ENCODE results near the gene NPBWR2.

NPBWR2 gene

DNA sequence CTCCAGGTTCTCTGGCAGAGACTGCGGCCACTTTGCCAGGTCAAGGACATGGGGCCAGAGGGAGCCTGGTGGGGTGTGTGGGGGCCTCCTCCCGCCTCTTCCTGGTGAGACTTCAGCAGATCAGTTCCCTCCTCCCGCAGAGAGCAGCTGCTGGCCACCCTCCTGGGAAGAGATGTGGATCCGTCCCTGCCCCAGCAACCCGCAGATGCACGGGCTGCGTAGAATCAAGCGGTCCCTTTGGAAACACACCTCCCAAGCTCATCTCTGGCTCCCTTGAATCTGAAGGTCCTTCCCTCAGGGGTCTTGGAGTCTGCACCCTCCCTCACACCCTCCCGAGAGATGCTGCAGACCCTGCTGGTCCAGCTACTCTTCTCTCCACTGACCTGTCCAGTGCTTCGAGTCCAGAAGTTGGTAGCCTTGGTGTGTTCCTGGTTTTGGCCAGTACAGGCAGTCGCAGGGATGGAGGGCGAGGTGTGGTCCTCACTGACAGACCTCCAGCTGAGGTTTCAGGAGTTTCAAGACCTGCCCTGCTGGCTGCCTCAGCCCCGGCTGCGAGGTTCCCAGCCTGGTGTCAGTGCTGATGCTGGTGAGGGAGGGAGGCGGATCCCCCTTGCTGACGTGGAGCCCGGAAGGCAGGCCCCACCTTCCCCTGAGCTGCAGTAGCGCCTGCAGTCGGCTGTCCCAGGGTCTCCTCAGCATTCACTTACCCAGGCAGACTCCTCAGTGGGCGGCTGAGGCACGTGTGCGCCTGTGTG lies at the start of gene NPBWR2:
NPBWR2 (minus strand) TSS at position 585 of the 755 bp plus-strand sequence. CDS start 734 bp downstream, outside the sequence.
- FAIRE-seq (no peak), DNase-seq (ENCODE audit: insufficient read length, low spot score) (no peak)

GRCh38 chr20:64156136-64156885 lies 48.9 kb upstream of the NPBWR2 start:
- DNase-seq (ENCODE audit: insufficient read length, low spot score) (no peak), FAIRE-seq (no peak)

DNA sequence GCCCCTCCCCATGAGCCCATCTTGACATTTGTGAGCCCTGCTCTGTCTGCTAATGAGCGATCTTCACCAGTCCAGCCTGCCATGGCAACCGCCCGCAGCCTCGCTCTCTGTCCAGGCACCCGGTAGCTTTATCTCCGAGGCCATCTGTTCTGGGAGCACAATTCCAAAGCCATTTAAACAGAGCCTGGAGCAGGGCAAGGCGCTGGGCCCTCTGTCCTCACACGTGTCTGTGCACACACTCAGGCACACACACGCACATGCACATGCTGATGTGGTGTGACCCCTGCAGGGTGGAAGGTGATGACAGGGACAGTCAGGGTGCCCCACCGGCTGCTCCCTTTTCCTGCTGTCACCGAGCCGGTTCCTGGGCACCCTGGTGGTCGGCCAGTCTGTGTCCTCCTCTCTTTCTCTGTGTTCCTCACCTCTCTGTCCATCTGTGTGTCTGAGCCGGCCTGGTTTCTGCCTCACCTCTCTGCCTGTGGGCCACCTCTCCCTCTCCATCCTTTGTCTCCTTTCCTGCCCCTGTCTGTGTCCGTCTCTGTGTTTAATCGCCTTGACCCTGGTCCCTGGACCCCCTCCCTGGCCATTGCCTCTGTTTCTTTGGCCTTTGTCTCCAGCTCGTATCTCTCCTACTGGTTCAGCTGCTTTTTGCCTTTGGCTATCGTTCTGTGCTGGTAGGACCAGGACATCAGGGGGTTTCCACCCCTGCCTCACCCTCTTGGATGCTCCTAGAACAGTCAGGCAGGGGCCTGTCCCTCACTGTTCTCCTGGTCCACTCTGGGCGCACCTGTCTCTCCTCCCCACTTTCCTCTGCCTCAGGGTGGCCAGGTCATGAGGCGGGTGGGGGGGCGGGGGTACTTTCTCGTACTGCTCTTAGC lies 48.1 kb upstream of the NPBWR2 start:
- FAIRE-seq (no peak), DNase-seq (ENCODE audit: insufficient read length, low spot score) (no peak)

DNA sequence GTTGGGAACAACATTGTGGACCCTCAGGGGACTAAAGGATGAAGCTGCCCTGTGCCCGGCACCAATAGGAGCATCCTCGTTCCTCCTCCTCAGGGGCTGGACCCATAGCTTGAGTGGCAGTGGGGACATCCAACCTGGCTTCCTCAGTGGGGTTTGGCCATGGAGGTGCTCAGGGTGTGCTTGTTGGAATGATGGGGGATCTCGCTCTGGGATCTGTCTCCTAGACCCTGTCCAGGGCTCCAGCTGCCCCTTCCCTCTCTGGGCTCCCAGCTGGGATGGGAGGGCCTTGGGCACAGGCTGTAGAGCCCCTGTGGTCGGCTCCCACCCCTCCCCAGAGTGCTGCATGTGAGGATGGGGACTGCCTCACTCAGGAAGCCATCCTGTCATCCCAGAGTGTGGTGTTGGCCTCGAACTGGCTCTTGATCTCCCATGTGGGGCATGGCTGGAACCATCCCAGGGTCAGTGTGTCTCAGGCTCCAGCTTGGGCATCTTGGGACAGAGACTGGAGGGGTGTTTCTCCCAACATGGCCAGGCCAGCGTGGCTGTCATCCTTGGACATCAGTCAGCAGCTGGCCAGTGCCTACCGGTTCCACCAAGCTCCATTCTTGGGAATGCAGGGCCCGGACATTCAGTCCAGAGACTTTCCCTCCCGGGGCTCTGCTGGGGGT lies 47.4 kb upstream of the NPBWR2 start:
- DNase-seq (ENCODE audit: insufficient read length, low spot score) (no peak), FAIRE-seq (no peak)

GRCh38 chr20:64153861-64154589 lies 46.7 kb upstream of the NPBWR2 start:
- FAIRE-seq, result no peak
- DNase-seq (ENCODE audit: insufficient read length, low spot score), result no peak

- DNase-seq (ENCODE audit: insufficient read length, low spot score) (no peak), FAIRE-seq (no peak)
These were observed 46.0 kb upstream of the NPBWR2 start for GRCh38 chr20:64153410-64153809.

GRCh38 chr20:64152906-64153305 lies 45.5 kb upstream of the NPBWR2 start:
- DNase-seq (ENCODE audit: insufficient read length, low spot score) (no peak), FAIRE-seq (no peak)

GRCh38 chr20:64151633-64152530 lies 44.5 kb upstream of the NPBWR2 start:
- no peak for DNase-seq (ENCODE audit: insufficient read length, low spot score)
- FAIRE-seq, result no peak

GRCh38 chr20:64150756-64151632 lies 43.6 kb upstream of the NPBWR2 start:
- no peak for FAIRE-seq
- DNase-seq (ENCODE audit: insufficient read length, low spot score), result no peak

- DNase-seq (ENCODE audit: insufficient read length, low spot score) (no peak), FAIRE-seq (no peak)
These were observed 42.6 kb upstream of the NPBWR2 start for GRCh38 chr20:64149809-64150560.

DNA sequence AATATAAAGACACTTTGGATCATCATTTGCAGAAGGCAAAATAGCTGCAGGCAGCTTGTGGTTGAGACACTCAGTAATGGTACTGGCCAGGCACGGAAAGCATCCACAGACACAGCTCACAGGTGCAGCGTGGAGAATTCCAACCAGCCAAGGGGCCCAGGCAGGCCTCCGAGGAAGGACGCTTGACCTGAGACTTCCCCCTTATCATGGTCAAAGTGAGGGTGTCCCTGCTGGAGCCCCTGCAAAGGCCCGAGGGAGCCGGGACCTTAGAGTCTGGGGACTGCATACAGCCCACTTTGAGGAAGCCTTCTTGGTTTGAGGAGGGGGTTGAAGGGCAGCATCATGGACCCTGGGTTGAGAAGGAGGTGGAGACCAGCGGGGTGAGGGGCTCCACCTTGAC lies 41.8 kb upstream of the NPBWR2 start:
- DNase-seq (ENCODE audit: insufficient read length, low spot score) (no peak), FAIRE-seq (no peak)

DNA sequence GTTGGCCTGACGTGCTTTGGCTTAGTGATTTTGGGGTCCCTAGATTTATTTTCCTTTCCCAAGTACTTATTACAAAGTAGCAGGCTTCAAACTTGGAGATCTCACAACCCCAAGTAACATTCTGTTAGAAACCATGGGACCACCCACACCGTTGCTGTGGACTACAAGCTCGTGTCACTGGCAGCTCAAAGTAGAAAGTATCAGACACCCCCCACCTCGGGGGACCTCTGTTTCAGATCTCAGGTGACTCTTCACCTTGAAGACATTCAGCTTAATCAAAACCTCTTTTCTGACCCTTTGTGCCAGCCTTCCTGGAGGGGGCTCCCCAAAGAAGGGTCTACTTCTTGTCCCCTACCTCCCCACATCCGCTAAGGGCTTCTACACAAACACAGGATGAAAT lies 41.2 kb upstream of the NPBWR2 start:
- DNase-seq (ENCODE audit: insufficient read length, low spot score) (no peak), FAIRE-seq (no peak)

DNA sequence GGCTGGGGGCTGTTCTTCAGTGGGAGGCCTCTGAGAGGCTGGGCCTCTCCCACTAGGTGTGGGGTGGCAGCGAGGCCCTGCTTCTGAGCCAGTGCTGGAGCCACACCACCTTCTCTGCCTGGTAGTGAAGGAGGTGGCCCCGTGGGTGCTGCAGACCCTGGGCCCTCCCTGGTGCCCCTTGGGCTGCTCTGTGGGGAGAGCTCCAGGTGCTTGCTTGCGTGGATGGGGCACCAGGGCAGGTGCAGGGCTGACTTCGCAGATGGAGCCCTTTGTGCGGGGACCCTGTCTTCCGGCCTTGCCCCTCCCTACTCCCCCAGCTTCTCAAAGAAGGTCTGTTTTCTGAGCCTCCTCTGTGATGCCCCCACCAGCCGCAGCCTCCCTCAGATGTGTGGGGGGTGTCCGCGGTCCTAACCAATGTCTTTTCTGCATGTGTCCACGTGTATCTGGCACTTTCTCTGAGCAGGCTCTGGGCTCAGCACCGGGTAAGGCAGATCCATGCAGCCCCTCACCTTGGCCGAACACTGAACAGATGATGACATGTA lies 39.6 kb upstream of the NPBWR2 start:
- FAIRE-seq, result no peak
- no peak for DNase-seq (ENCODE audit: insufficient read length, low spot score)

GRCh38 chr20:64146301-64146935 lies 39.1 kb upstream of the NPBWR2 start:
- DNase-seq (ENCODE audit: insufficient read length, low spot score) (no peak), FAIRE-seq (no peak)

GRCh38 chr20:64145458-64146300 lies 38.3 kb upstream of the NPBWR2 start:
- no peak for FAIRE-seq
- DNase-seq (ENCODE audit: insufficient read length, low spot score), result no peak
